ENCODE results near the gene KLF15. TPM values are rescaled to one million over a fixed set of nuclear protein-coding genes. Genes with fewer than 3 reads are reported as not detected.

The KLF15 gene
- total RNA-seq, 1 experiment from 2014 or later = 1.5 TPM

- DNase-seq (ENCODE audit: low read depth) = peak; percentile 88
Observed at GRCh38 chr3:126389112-126389793, 32.0 kb upstream of the KLF15 start.

- DNase-seq (ENCODE audit: low read depth) = no peak
Observed at GRCh38 chr3:126381966-126382365, 24.8 kb upstream of the KLF15 start.

GRCh38 chr3:126380011-126380768 lies 23.0 kb upstream of the KLF15 start:
- DNase-seq (ENCODE audit: low read depth) = no peak

- no peak for DNase-seq (ENCODE audit: low read depth)
Observed at GRCh38 chr3:126378341-126378751, 21.1 kb upstream of the KLF15 start.

- no peak for DNase-seq (ENCODE audit: low read depth)
Observed at GRCh38 chr3:126377211-126377610, 20.0 kb upstream of the KLF15 start.

GRCh38 chr3:126376444-126376843 lies 19.2 kb upstream of the KLF15 start:
- no peak for DNase-seq (ENCODE audit: low read depth)

- no peak for DNase-seq (ENCODE audit: low read depth)
Observed at GRCh38 chr3:126375835-126376331, 18.7 kb upstream of the KLF15 start.

- DNase-seq (ENCODE audit: low read depth) = no peak
Observed at GRCh38 chr3:126373682-126374601, 16.7 kb upstream of the KLF15 start.

GRCh38 chr3:126373146-126373613 lies 16.0 kb upstream of the KLF15 start:
- no peak for DNase-seq (ENCODE audit: low read depth)

- no peak for DNase-seq (ENCODE audit: low read depth)
Observed at GRCh38 chr3:126372413-126373145, 15.4 kb upstream of the KLF15 start.

GRCh38 chr3:126371096-126371705 lies 14.0 kb upstream of the KLF15 start:
- no peak for DNase-seq (ENCODE audit: low read depth)

- DNase-seq (ENCODE audit: low read depth) = no peak
Observed at GRCh38 chr3:126370606-126371005, 13.4 kb upstream of the KLF15 start.

- DNase-seq (ENCODE audit: low read depth) = no peak
Observed at GRCh38 chr3:126370055-126370454, 12.8 kb upstream of the KLF15 start.

GRCh38 chr3:126369490-126369889 lies 12.3 kb upstream of the KLF15 start:
- DNase-seq (ENCODE audit: low read depth) = no peak

GRCh38 chr3:126367316-126367805 lies 10.2 kb upstream of the KLF15 start:
- DNase-seq (ENCODE audit: low read depth) = no peak

- DNase-seq (ENCODE audit: low read depth) = no peak
Observed at GRCh38 chr3:126365351-126366277, 8.4 kb upstream of the KLF15 start.

GRCh38 chr3:126364731-126365301 lies 7.6 kb upstream of the KLF15 start:
- no peak for DNase-seq (ENCODE audit: low read depth)

GRCh38 chr3:126364130-126364695 lies 7.0 kb upstream of the KLF15 start:
- DNase-seq (ENCODE audit: low read depth) = no peak

GRCh38 chr3:126361211-126361610 lies 4.0 kb upstream of the KLF15 start:
- no peak for DNase-seq (ENCODE audit: low read depth)

Data from Daoy (cell line).